Measurements from ENCODE around the gene MRPS22. TPM values are rescaled to one million over a fixed set of nuclear protein-coding genes. Genes with fewer than 3 reads are reported as not detected.

The MRPS22 gene
- total and polyA plus RNA-seq, 9 of the 15 experiments (the other 6 are each of a cell fraction or from before 2014, with no cell fraction given) = 148 to 397 (median 229) TPM

DNA sequence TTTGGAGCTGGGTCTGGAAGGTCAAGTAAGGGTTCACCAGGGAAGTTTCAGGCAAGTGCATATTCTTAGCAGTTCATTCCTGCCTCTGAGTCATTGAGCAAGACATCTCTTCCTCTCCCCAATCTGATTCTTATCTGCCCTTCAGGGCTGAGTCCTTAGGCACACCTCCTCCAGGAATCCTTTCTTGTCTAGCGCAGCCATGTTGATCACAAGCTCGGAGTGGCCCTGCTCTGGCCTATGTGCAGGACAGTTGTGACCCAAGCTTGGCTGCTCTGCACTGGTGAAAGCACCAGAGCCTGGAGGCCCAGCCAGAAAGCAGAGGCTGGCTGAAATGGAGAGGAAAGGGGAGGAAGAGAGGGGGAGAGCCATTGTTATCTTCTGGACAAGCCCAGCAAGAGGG, 30.9 kb upstream of the MRPS22 start (continued):
- TF ChIP-seq HMGN3 (IDR thresholded peaks at IDR 0.05; ENCODE audit: borderline replicate concordance, extremely low read depth, insufficient read length, low read depth, low read length) = no peak
- TF ChIP-seq RBM25 (IDR thresholded peaks at IDR 0.05; ENCODE audit: low read depth, low read length, severe bottlenecking) = no peak
- TF ChIP-seq, protein P1, sequence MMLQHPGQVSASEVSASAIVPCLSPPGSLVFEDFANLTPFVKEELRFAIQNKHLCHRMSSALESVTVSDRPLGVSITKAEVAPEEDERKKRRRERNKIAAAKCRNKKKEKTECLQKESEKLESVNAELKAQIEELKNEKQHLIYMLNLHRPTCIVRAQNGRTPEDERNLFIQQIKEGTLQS (IDR thresholded peaks at IDR 0.05) = peak; percentile 77
- TF ChIP-seq, protein P1 (CRISPR knock-in tag; conservative IDR thresholded peaks at IDR 0.05) = no peak
- no peak for TF ChIP-seq ATF1 (CRISPR knock-in tag; IDR thresholded peaks at IDR 0.05)
- TF ChIP-seq ATF1 (tag; IDR thresholded peaks at IDR 0.05) = peak; percentile 35; the same call in 1 of the 2 replicates
- TF ChIP-seq EP400 (IDR thresholded peaks at IDR 0.05) = no peak
- TF ChIP-seq FOXP1 (CRISPR knock-in tag; IDR thresholded peaks at IDR 0.05) = no peak
- peak; percentile 77; the same call in 1 of the 2 replicates for TF ChIP-seq JUN (IDR thresholded peaks at IDR 0.05; ENCODE audit: borderline replicate concordance, low read depth, low read length)
- no peak for TF ChIP-seq JUN (CRISPR knock-in tag; IDR thresholded peaks at IDR 0.05; ENCODE audit: borderline replicate concordance)
- peak; percentile 69; the same call in 1 of the 2 replicates for TF ChIP-seq ZNF311 (CRISPR knock-in tag; IDR thresholded peaks at IDR 0.05)
- TF ChIP-seq GATA2 (CRISPR knock-in tag; IDR thresholded peaks at IDR 0.05) = peak; percentile 85
- no peak for TF ChIP-seq HDAC6 (IDR thresholded peaks at IDR 0.05; ENCODE audit: low read depth, low read length)
- TF ChIP-seq ZNF175 (CRISPR knock-in tag; IDR thresholded peaks at IDR 0.05; ENCODE audit: low read depth) = peak; percentile 71; the same call in 1 of the 2 replicates
- no peak for TF ChIP-seq ZBTB1 (CRISPR knock-in tag; IDR thresholded peaks at IDR 0.05; ENCODE audit: borderline replicate concordance, low read depth)
- TF ChIP-seq, protein P2, sequence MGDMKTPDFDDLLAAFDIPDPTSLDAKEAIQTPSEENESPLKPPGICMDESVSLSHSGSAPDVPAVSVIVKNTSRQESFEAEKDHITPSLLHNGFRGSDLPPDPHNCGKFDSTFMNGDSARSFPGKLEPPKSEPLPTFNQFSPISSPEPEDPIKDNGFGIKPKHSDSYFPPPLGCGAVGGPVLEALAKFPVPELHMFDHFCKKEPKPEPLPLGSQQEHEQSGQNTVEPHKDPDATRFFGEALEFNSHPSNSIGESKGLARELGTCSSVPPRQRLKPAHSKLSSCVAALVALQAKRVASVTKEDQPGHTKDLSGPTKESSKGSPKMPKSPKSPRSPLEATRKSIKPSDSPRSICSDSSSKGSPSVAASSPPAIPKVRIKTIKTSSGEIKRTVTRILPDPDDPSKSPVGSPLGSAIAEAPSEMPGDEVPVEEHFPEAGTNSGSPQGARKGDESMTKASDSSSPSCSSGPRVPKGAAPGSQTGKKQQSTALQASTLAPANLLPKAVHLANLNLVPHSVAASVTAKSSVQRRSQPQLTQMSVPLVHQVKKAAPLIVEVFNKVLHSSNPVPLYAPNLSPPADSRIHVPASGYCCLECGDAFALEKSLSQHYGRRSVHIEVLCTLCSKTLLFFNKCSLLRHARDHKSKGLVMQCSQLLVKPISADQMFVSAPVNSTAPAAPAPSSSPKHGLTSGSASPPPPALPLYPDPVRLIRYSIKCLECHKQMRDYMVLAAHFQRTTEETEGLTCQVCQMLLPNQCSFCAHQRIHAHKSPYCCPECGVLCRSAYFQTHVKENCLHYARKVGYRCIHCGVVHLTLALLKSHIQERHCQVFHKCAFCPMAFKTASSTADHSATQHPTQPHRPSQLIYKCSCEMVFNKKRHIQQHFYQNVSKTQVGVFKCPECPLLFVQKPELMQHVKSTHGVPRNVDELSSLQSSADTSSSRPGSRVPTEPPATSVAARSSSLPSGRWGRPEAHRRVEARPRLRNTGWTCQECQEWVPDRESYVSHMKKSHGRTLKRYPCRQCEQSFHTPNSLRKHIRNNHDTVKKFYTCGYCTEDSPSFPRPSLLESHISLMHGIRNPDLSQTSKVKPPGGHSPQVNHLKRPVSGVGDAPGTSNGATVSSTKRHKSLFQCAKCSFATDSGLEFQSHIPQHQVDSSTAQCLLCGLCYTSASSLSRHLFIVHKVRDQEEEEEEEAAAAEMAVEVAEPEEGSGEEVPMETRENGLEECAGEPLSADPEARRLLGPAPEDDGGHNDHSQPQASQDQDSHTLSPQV (IDR thresholded peaks at IDR 0.05) = peak; percentile 95
- peak; percentile 46 for TF ChIP-seq CBFA2T3 (IDR thresholded peaks at IDR 0.05)
- TF ChIP-seq SMARCA4 (IDR thresholded peaks at IDR 0.05) = peak; percentile 82
- no peak; the same call in 1 of the 2 replicates for TF ChIP-seq TCF3 (CRISPR knock-in tag; IDR thresholded peaks at IDR 0.05)
- TF ChIP-seq FOSL1 (tag; conservative IDR thresholded peaks at IDR 0.05) = peak; percentile 91
- TF ChIP-seq, protein P3, sequence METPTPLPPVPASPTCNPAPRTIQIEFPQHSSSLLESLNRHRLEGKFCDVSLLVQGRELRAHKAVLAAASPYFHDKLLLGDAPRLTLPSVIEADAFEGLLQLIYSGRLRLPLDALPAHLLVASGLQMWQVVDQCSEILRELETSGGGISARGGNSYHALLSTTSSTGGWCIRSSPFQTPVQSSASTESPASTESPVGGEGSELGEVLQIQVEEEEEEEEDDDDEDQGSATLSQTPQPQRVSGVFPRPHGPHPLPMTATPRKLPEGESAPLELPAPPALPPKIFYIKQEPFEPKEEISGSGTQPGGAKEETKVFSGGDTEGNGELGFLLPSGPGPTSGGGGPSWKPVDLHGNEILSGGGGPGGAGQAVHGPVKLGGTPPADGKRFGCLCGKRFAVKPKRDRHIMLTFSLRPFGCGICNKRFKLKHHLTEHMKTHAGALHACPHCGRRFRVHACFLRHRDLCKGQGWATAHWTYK (CRISPR knock-in tag; IDR thresholded peaks at IDR 0.05) = peak; percentile 45; the same call in 1 of the 2 replicates
- TF ChIP-seq, protein P4, sequence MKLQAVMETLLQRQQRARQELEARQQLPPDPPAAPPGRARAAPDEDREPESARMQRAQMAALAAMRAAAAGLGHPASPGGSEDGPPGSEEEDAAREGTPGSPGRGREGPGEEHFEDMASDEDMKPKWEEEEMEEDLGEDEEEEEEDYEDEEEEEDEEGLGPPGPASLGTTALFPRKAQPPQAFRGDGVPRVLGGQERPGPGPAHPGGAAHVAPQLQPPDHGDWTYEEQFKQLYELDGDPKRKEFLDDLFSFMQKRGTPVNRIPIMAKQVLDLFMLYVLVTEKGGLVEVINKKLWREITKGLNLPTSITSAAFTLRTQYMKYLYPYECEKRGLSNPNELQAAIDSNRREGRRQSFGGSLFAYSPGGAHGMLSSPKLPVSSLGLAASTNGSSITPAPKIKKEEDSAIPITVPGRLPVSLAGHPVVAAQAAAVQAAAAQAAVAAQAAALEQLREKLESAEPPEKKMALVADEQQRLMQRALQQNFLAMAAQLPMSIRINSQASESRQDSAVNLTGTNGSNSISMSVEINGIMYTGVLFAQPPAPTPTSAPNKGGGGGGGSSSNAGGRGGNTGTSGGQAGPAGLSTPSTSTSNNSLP (IDR thresholded peaks at IDR 0.05; ENCODE audit: borderline replicate concordance, low read depth, low read length) = peak; percentile 77; the same call in 1 of the 2 replicates
- TF ChIP-seq GABPB1 (CRISPR knock-in tag; IDR thresholded peaks at IDR 0.05) = no peak
